Measurements from ENCODE around the gene FFAR4.

GRCh38 chr10:93622942-93623341, 56.5 kb downstream of the FFAR4 start:
- TF ChIP-seq POLR2A (IDR thresholded peaks at IDR 0.05; ENCODE audit: low read length) = no peak
- TF ChIP-seq GATA1 (IDR thresholded peaks at IDR 0.05; ENCODE audit: low read depth, low read length) = no peak
